Activated CD4-positive, CD25-positive, alpha-beta regulatory T cell treated with anti-CD3 and anti-CD28 coated beads, Interleukin-2, amount 50 U/mL, for 72 hours (primary cell): ENCODE data around the gene AHSP.
"Not testable (repeated sequence)": the region's sequence is repeated elsewhere in the genome, so short reads cannot be mapped to it uniquely, and the experiment has no call there.

Experiments used
- DNase-seq: peaks from one replicate; pipeline ENCODE4 v3.0.0; 2021

AHSP gene

GRCh38 chr16:31527734-31528274 lies at the start of gene AHSP:
TSS of gene AHSP (plus strand) at chr16:31527900. CDS start at chr16:31528140, 240 bp downstream.
- DNase-seq = no peak

GRCh38 chr16:31478956-31479355 lies 48.7 kb upstream of the AHSP start:
- DNase-seq = no peak

GRCh38 chr16:31479751-31480150 lies 47.9 kb upstream of the AHSP start:
- DNase-seq = no peak

- DNase-seq = no peak
These were observed 46.7 kb upstream of the AHSP start for GRCh38 chr16:31480851-31481536.

- no peak for DNase-seq
These were observed 44.6 kb upstream of the AHSP start, which contains the start of gene SLC5A2 for GRCh38 chr16:31483081-31483480. TSS of gene SLC5A2 (plus strand) at chr16:31483123. CDS start at chr16:31483137, 14 bp downstream.

- DNase-seq = not testable (repeated sequence)
These were observed 43.7 kb upstream of the AHSP start for GRCh38 chr16:31484048-31484447.

GRCh38 chr16:31484491-31485171 lies 43.1 kb upstream of the AHSP start:
- no peak for DNase-seq

- no peak for DNase-seq
These were observed 42.1 kb upstream of the AHSP start for GRCh38 chr16:31485571-31485970.

- DNase-seq = no peak
These were observed 41.7 kb upstream of the AHSP start for GRCh38 chr16:31486045-31486444.

- DNase-seq = no peak
These were observed 40.5 kb upstream of the AHSP start for GRCh38 chr16:31487071-31487719.

GRCh38 chr16:31487720-31488467 lies 39.8 kb upstream of the AHSP start:
- DNase-seq = peak; percentile 64

GRCh38 chr16:31488468-31489297 lies 39.0 kb upstream of the AHSP start:
- DNase-seq = no peak

- DNase-seq = no peak
These were observed 38.5 kb upstream of the AHSP start for GRCh38 chr16:31489298-31489564.

GRCh38 chr16:31489616-31490584 lies 37.8 kb upstream of the AHSP start:
- DNase-seq = no peak

GRCh38 chr16:31491778-31492418 lies 35.8 kb upstream of the AHSP start:
- DNase-seq = no peak

- DNase-seq = no peak
These were observed 34.1 kb upstream of the AHSP start for GRCh38 chr16:31493506-31494125.

GRCh38 chr16:31496670-31497069 lies 31.0 kb upstream of the AHSP start:
- no peak for DNase-seq

- no peak for DNase-seq
These were observed 29.2 kb upstream of the AHSP start for GRCh38 chr16:31498493-31498892.

- DNase-seq = no peak
These were observed 27.8 kb upstream of the AHSP start for GRCh38 chr16:31499928-31500327.
